Measurements from ENCODE around the gene SPRED3.

SPRED3 gene

DNA sequence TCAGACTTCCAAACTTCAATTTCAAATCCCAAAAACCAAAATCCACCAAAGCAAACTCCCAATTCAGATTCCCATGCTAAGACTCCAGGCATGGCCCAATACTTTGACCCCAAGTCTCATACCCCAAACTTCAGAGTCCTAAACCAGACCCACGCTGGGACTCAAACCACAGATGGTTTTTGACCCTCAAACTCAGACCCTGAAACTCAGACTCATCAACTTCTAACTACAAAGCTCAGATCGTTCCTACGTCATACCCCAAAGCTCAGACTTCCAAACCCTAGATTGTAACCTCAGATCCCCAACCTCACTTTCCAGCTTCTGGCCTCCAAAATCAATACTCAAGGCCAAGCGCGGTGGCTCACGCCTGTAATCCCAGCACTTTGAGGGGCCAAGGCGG, 56.9 kb downstream of the SPRED3 start:
- no peak for DNase-seq (ENCODE audit: low spot score)

DNA sequence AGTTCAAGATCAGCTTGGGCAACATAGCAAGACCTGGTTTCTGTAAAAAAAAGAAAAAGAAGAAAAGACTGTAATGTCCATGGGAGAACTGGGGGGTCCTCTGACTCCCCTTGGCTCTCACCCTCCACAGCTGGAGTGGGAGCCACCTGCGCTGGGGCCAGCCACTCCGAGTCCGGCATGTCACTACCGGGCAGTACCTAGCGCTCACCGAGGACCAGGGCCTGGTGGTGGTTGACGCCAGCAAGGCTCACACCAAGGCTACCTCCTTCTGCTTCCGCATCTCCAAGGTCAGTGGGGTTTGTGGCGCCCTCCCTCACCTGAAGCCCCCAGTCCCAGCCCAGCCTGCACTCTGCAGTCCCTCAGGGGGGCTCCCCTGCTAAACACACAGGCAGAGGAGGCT, 59.7 kb downstream of the SPRED3 start:
- DNase-seq (ENCODE audit: low spot score), result no peak

All from SW480 (cell line).